Right lung (tissue), 5 donors: ENCODE measurements around the gene CAPZB. TPM values are rescaled to one million over a fixed set of nuclear protein-coding genes. Genes with fewer than 3 reads are reported as not detected.

Experiments
- DNase-seq, 2 donors: peaks; one replicate each; pipeline ENCODE4 v3.0.0-alpha.2; 2013
- polyA plus RNA-seq, 5 donors: library from polyadenylated mRNA; unstranded; fragments of 120-200 nt; gene quantifications; one replicate each; pipeline versions ENCODE4 v1.2.1 to v1.2.3, GENCODE V29; 2013; ENCODE audit warnings: inconsistent platforms in 1 of 5, low replicate concordance in 1 of 5; ENCODE audit not compliant: insufficient read length in 5 of 5, insufficient read depth in 1 of 5

Gene CAPZB
- polyA plus RNA-seq, 5 donors = 218 to 320 (median 235) TPM

- DNase-seq = no peak
These were observed 74.9 kb downstream of the CAPZB start for GRCh38 chr1:19410393-19410792.

- no peak for DNase-seq
These were observed 75.6 kb downstream of the CAPZB start for GRCh38 chr1:19409477-19410341.

DNA sequence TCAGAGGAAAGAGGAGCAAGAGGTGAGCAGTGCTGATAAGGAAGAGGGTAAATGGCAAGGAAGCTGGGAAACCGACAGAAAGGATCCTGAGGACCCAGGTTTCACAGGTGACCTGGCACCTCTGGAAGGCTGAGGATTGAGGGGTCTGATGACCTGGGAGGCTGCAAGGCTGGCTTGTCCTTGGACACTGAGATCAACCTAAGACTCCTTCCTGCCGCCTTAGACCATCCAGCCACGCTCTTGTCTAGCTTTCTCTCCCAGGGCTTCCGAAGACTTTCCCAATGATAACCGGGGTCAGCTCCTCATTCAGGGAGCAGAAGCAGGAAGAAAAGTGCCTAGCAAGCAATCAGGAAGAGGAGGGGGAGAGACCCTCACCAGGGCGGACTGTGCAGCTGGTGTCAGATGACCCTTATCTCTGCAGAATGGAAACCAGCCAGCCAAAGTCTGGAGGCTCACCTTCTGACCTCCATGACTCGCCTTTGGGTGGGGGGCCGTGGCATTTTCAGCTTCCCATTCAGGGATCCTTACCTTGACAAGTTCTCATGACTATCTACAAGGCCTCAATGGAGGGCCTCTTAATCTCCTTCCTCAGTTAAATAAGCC lies 77.7 kb downstream of the CAPZB start:
- no peak for DNase-seq

GRCh38 chr1:19406680-19407079 lies 78.7 kb downstream of the CAPZB start:
- DNase-seq = no peak

DNA sequence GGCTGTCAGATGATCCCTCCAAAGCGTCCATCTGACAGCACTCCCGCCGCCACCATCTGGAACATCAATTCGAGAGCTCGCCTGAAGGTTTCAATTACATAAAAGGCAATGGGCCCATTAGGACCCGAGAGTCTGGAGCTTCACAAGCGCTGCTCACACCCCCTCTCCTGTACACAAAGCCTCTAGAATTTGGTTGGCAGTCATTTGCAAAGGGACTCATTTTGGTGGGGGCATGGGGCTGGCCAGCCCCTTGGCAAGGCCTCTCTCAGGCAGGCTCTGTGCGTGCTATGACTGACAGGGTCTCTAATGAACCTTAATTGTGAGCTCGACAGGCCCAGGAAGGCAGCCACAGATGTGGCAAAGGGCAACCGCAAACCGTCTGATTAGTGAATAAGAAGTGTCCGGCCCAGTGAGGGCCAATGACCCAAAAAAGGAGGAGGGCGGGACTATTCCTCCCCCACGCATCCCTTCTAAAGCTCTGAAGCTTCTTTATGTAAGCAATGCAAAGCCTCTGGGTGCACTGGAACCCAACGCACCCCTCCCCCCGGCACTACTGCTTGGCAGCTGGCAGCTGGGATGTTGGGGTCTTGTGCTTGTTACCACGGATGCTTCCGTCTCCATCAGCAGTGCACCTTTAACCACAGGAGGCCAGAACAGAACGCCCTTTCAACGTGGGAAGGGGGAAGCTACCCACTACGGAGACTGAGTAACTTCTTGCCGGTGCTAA lies 79.4 kb downstream of the CAPZB start:
- DNase-seq = peak; percentile 74 to 76

- no peak for DNase-seq
These were observed 80.1 kb downstream of the CAPZB start for GRCh38 chr1:19405195-19405760.

DNA sequence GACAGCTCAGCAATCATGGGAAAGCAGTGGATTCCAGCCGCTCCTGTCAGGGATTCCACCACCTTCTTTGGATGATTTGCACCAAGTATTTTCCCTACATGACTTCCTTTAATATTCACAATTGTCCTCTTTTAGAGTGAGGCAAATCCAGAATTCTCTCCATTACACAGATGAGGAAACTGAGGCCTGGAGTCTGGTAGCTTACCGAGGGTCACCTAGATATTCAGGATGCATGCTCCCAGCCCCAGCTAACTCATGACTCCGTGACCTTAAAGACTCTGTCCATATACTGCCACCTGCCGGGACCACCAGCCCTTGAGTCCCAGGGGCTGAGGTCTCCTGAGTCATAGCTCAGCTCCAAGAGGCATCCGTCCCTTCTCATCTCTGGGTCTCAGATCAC lies 80.6 kb downstream of the CAPZB start:
- no peak for DNase-seq

DNA sequence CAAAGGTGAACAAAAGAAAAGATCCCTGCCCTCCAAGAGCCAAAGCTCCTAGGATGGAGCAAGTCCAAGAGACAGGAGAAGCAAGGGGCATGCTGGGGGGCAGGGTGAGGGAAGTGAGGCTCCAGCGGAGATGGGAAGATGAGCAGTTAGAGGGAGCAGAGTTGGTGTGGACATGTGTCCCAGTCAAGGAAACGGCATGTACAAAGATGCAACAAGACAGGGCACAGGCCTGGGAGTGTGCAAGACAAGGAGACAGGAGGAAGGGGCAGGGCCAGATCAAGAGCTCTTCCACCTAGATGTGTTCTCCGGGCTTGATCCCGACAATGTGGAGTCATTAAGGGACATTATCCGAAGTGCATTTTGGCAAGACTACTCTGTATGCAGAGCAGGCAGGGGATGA lies 82.1 kb downstream of the CAPZB start:
- DNase-seq = no peak

GRCh38 chr1:19402031-19402813 lies 83.1 kb downstream of the CAPZB start:
- DNase-seq = no peak

GRCh38 chr1:19401535-19401889 lies 83.8 kb downstream of the CAPZB start:
- DNase-seq = no peak

- no peak for DNase-seq
These were observed 84.3 kb downstream of the CAPZB start for GRCh38 chr1:19400875-19401534.

GRCh38 chr1:19400192-19400611 lies 85.1 kb downstream of the CAPZB start:
- no peak for DNase-seq

DNA sequence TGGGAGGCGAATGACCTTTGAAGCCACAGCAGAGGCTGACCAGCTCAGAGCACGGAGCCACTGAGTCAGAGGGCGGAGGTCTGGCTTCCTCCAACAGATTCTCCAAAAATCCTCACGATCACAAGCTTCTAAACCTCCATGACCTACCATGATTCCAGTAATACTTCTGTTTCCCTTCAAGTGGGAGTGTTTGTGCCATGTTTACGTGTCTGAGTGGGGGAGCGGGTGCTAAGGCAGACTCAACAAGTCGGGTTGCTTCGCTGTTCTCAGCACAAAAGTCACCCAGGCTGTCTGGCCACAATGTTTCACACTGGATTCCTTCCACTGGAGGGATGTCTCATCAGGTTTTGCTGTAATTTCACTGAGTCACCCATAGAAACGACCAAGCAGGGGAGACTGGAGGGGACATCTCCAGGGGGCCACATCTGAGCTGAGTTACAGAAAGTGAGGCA lies 87.0 kb downstream of the CAPZB start:
- no peak for DNase-seq

GRCh38 chr1:19397217-19397945 lies 88.0 kb downstream of the CAPZB start:
- no peak for DNase-seq

DNA sequence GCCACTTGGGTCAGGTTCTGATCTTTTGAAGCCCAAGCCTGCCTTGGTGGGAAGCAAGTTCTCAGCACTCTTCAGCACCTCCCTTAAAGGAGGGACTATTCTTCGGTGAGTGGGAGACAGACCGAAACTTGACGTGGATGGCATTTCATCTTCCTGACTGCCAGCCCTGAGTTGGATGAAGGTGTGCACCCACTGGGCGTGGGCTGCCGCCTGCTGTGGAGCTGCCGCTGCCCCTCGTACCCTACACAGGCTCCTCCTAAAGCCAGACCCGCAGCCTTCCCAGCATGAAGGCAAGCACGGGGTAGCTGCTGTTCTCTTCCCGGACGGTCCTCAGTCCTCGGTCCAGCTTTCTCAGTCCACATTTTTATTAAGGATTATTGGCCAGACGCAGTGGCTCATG lies 89.1 kb downstream of the CAPZB start:
- DNase-seq = no peak

DNA sequence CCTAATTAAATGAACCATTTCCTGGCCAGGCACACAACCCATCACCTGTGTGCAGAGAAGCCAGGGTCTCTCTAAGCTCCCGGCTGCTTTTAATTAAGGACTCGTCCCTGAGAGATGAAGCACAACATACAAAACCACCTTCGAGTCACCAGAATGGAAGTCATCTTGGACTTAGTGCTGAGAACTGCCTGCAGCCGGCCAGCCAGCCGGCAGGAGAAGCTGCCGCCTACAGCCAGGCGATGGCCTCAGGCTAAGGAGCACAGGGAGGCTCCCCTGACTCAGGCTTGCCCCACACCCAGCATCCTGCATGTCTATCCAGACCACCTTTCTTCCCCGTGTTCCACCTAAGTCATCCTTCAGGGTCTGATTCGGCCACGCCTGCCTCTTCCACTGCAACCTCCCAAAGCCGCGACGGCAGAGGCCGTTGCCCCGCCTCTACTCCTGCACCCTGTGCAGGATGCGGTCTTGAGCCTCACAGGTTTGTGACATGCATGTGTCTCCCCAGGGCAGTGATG lies 89.6 kb downstream of the CAPZB start:
- no peak for DNase-seq

GRCh38 chr1:19393046-19393445 lies 92.3 kb downstream of the CAPZB start:
- no peak for DNase-seq

GRCh38 chr1:19392221-19392620 lies 93.1 kb downstream of the CAPZB start:
- no peak for DNase-seq

GRCh38 chr1:19391596-19391981 lies 93.8 kb downstream of the CAPZB start:
- no peak for DNase-seq
